Pons (tissue), 1 donor: ENCODE data around the gene TRHDE.
A peak's percentile ranks its signal among the peaks of the same experiment; 100 is the strongest.

Experiments used
- DNase-seq: peaks from one replicate; pipeline ENCODE4 v3.0.0-alpha.2; 2016; ENCODE audit warnings: low spot score

The TRHDE gene

GRCh38 chr12:72315858-72316257 lies 43.7 kb downstream of the TRHDE start:
- DNase-seq: peak; percentile 3

GRCh38 chr12:72318341-72318740 lies 46.2 kb downstream of the TRHDE start:
- no peak for DNase-seq

GRCh38 chr12:72323881-72324280 lies 51.7 kb downstream of the TRHDE start:
- no peak for DNase-seq

GRCh38 chr12:72330301-72330700 lies 58.1 kb downstream of the TRHDE start:
- no peak for DNase-seq

- no peak for DNase-seq
These were observed 58.6 kb downstream of the TRHDE start for GRCh38 chr12:72330784-72331183.

- DNase-seq: no peak
These were observed 65.2 kb downstream of the TRHDE start for GRCh38 chr12:72337382-72337781.

- no peak for DNase-seq
These were observed 65.8 kb downstream of the TRHDE start for GRCh38 chr12:72337946-72338345.

GRCh38 chr12:72338437-72338836 lies 66.3 kb downstream of the TRHDE start:
- DNase-seq: no peak

GRCh38 chr12:72346363-72346944 lies 74.3 kb downstream of the TRHDE start:
- peak; percentile 96 for DNase-seq

- DNase-seq: no peak
These were observed 77.3 kb downstream of the TRHDE start for GRCh38 chr12:72349491-72349890.

GRCh38 chr12:72359416-72359815 lies 87.2 kb downstream of the TRHDE start:
- DNase-seq: no peak

GRCh38 chr12:72365151-72365550 lies 93.0 kb downstream of the TRHDE start:
- DNase-seq: no peak

- DNase-seq: no peak
These were observed 94.1 kb downstream of the TRHDE start for GRCh38 chr12:72366255-72366654.

- DNase-seq: no peak
These were observed 96.1 kb downstream of the TRHDE start for GRCh38 chr12:72368298-72368697.

- DNase-seq: no peak
These were observed 96.7 kb downstream of the TRHDE start for GRCh38 chr12:72368719-72369422.

- no peak for DNase-seq
These were observed 97.3 kb downstream of the TRHDE start for GRCh38 chr12:72369423-72369959.

GRCh38 chr12:72380441-72380840 lies 108.3 kb downstream of the TRHDE start:
- DNase-seq: no peak

- DNase-seq: no peak
These were observed 116.2 kb downstream of the TRHDE start for GRCh38 chr12:72388322-72388721.

GRCh38 chr12:72390146-72390545 lies 118.0 kb downstream of the TRHDE start:
- DNase-seq: no peak

- DNase-seq: no peak
These were observed 133.9 kb downstream of the TRHDE start for GRCh38 chr12:72406111-72406510.

GRCh38 chr12:72432037-72432604 lies 160.0 kb downstream of the TRHDE start:
- no peak for DNase-seq

GRCh38 chr12:72433298-72433697 lies 161.1 kb downstream of the TRHDE start:
- no peak for DNase-seq

- DNase-seq: no peak
These were observed 162.8 kb downstream of the TRHDE start for GRCh38 chr12:72434999-72435398.
